ENCODE measurements around the gene LENG9. TPM values are rescaled to one million over a fixed set of nuclear protein-coding genes. Genes with fewer than 3 reads are reported as not detected.

Gene LENG9
- total RNA-seq, 2 experiments from 2014 or later = 1.8 to 6.0 TPM

GRCh38 chr19:54422136-54422535, 41.4 kb downstream of the LENG9 start:
- TF ChIP-seq EZH2phosphoT487 (IDR thresholded peaks at IDR 0.05; ENCODE audit: borderline replicate concordance, low read depth, low read length) = no peak
- TF ChIP-seq, protein P1, sequence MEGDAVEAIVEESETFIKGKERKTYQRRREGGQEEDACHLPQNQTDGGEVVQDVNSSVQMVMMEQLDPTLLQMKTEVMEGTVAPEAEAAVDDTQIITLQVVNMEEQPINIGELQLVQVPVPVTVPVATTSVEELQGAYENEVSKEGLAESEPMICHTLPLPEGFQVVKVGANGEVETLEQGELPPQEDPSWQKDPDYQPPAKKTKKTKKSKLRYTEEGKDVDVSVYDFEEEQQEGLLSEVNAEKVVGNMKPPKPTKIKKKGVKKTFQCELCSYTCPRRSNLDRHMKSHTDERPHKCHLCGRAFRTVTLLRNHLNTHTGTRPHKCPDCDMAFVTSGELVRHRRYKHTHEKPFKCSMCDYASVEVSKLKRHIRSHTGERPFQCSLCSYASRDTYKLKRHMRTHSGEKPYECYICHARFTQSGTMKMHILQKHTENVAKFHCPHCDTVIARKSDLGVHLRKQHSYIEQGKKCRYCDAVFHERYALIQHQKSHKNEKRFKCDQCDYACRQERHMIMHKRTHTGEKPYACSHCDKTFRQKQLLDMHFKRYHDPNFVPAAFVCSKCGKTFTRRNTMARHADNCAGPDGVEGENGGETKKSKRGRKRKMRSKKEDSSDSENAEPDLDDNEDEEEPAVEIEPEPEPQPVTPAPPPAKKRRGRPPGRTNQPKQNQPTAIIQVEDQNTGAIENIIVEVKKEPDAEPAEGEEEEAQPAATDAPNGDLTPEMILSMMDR (conservative IDR thresholded peaks at IDR 0.05; ENCODE audit: low read length) = no peak
- intact Hi-C loops (cut with micrococcal nuclease; ENCODE audit: unreplicated experiment) = no loop called here
- peaks cover 9% of the 10 kb centered on the region for H3K4me1 ChIP-seq (ENCODE audit: insufficient read depth, low read length, poor library complexity, severe bottlenecking)
- H2AFZ ChIP-seq (ENCODE audit: low read length) = no peak overlapping the region
- POLR2A ChIA-PET = interaction anchor here (0.7 kb wide), 1 partner anchor 537 kb away, joined by 5 read pairs; no protein-coding TSS in a partner anchor
- H3K4me2 ChIP-seq (ENCODE audit: low read length) = no peak overlapping the region
- BruUV-seq (replicated peaks) = no TSS peak
- H3K4me3 ChIP-seq (ENCODE audit: low read depth, low read length, poor library complexity, severe bottlenecking) = no peak overlapping the region
- H3K27ac ChIP-seq (ENCODE audit: low read depth, low read length, poor library complexity, severe bottlenecking) = no peak overlapping the region
- no peaks in the 10 kb centered on the region for H3K9me3 ChIP-seq (ENCODE audit: low read length)
- DNase-seq (ENCODE audit: low spot score) = no peak
- H3K79me2 ChIP-seq (ENCODE audit: insufficient read depth, low read depth, low read length) = no peaks in the 10 kb centered on the region
- H4K20me1 ChIP-seq (ENCODE audit: insufficient read depth, low read length) = no peaks in the 10 kb centered on the region
- H3K9me2 ChIP-seq (ENCODE audit: insufficient read depth, low read length) = no peaks in the 10 kb centered on the region
- CTCF ChIA-PET (ENCODE audit: unreplicated experiment) = interaction anchor here (0.6 kb wide), 1 partner anchor 102 kb away, joined by 3 read pairs; no protein-coding TSS in a partner anchor
- H3K36me3 ChIP-seq (ENCODE audit: insufficient read depth, low read length) = no peaks in the 10 kb centered on the region

DNA sequence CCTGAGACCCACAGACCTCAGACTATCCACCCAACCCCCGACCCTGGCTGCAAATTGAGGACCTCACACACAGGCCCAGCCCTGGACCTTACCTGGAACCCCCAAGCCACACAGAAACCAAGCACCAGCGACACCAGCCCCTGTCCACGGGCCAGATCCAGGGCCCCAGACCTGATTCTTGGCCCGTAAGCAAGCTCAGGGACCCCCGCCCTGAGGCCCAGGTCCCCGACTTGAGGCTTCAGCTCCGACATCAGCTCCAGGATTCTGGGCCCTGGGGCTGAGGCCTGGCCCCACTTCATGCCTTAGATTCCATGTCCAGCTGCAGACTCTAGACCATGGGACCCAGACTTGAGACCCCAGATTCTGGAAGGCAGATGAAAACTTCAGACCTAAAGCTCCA, 42.1 kb downstream of the LENG9 start:
- Histone ChIP-seq H3K4me3 (ENCODE audit: low read depth, low read length, poor library complexity, severe bottlenecking) (no peak overlapping the region), H3K79me2 (ENCODE audit: insufficient read depth, low read depth, low read length) (no peaks in the 10 kb centered on the region), H2AFZ (ENCODE audit: low read length) (no peak overlapping the region), H4K20me1 (ENCODE audit: insufficient read depth, low read length) (no peaks in the 10 kb centered on the region), H3K4me2 (ENCODE audit: low read length) (no peak overlapping the region), H3K36me3 (ENCODE audit: insufficient read depth, low read length) (no peaks in the 10 kb centered on the region), H3K9me2 (ENCODE audit: insufficient read depth, low read length) (no peaks in the 10 kb centered on the region), H3K27ac (ENCODE audit: low read depth, low read length, poor library complexity, severe bottlenecking) (no peak overlapping the region), H3K9me3 (ENCODE audit: low read length) (no peaks in the 10 kb centered on the region), H3K4me1 (ENCODE audit: insufficient read depth, low read length, poor library complexity, severe bottlenecking) (peaks cover 9% of the 10 kb centered on the region)
- BruUV-seq (replicated peaks) = no TSS peak
- CTCF ChIA-PET (ENCODE audit: unreplicated experiment) = interaction anchor here (0.6 kb wide), 1 partner anchor 101 kb away, joined by 3 read pairs; no protein-coding TSS in a partner anchor
- TF ChIP-seq, protein P1 (conservative IDR thresholded peaks at IDR 0.05; ENCODE audit: low read length) = no peak
- TF ChIP-seq EZH2phosphoT487 (IDR thresholded peaks at IDR 0.05; ENCODE audit: borderline replicate concordance, low read depth, low read length) = no peak
- POLR2A ChIA-PET = no interaction called here
- no peak for DNase-seq (ENCODE audit: low spot score)
- intact Hi-C loops (cut with micrococcal nuclease; ENCODE audit: unreplicated experiment) = no loop called here

GRCh38 chr19:54421169-54421516, 42.4 kb downstream of the LENG9 start:
- POLR2A ChIA-PET = no interaction called here
- Histone ChIP-seq H3K9me2 (ENCODE audit: insufficient read depth, low read length) (no peaks in the 10 kb centered on the region), H3K9me3 (ENCODE audit: low read length) (no peaks in the 10 kb centered on the region), H2AFZ (ENCODE audit: low read length) (no peak overlapping the region), H3K79me2 (ENCODE audit: insufficient read depth, low read depth, low read length) (no peaks in the 10 kb centered on the region), H3K4me1 (ENCODE audit: insufficient read depth, low read length, poor library complexity, severe bottlenecking) (peaks cover 9% of the 10 kb centered on the region), H4K20me1 (ENCODE audit: insufficient read depth, low read length) (no peaks in the 10 kb centered on the region), H3K4me3 (ENCODE audit: low read depth, low read length, poor library complexity, severe bottlenecking) (no peak overlapping the region), H3K4me2 (ENCODE audit: low read length) (no peak overlapping the region), H3K27ac (ENCODE audit: low read depth, low read length, poor library complexity, severe bottlenecking) (no peak overlapping the region), H3K36me3 (ENCODE audit: insufficient read depth, low read length) (no peaks in the 10 kb centered on the region)
- intact Hi-C loops (cut with micrococcal nuclease; ENCODE audit: unreplicated experiment) = no loop called here
- no peak for TF ChIP-seq EZH2phosphoT487 (IDR thresholded peaks at IDR 0.05; ENCODE audit: borderline replicate concordance, low read depth, low read length)
- TF ChIP-seq, protein P1 (conservative IDR thresholded peaks at IDR 0.05; ENCODE audit: low read length) = no peak
- no TSS peak for BruUV-seq (replicated peaks)
- CTCF ChIA-PET (ENCODE audit: unreplicated experiment) = no interaction called here
- DNase-seq (ENCODE audit: low spot score) = no peak
